HG03175 (cell line): Measurements from ENCODE around the gene CLEC16A.

Source experiments
- ATAC-seq: cut with Tn5 transposase; IDR thresholded peaks from one replicate; pipeline ENCODE4 v1.9.1; 2021; ENCODE audit warnings: mild to moderate bottlenecking, moderate library complexity; ENCODE audit not compliant: unreplicated experiment

CLEC16A gene

DNA sequence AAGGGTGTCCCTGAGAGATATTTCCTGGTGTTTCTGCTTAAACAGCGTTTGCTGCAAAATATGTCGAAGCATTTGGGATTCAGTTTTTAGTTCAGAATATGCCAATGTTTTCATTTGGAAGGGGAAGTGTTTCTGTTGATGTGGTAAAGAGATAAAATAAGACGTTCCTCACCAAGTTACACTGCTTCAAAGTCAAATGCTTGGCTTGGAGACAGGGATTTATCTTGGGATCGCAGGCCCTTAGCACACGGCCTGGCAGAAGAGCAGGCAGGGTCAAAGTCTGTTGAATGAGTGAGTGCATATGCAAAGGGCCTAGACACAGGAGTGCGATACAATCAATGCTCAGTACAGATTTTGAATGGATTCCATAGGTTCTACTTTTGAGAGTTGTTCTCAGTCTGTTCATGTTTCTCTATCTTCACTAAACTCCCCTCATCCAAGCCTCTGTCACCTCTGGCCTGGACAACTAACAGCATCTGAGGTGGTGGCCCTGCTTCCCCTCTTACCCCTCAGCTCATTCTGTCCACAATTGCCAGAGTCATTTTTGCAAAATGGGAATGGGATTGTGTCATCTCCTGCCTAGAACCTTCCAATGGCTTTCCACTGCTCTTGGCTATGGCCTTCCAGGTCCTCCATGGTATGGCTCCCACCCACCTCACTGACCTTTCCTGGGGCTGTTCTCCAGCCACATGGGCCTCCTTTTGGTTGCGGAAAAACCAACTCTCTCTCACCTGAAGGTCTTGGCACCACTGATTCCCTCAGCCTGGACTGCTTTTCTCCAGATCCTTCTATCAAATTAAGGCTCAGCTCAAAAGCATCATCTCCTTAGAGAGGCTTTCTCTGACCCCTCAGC lies 5.3 kb upstream of the CLEC16A start:
- ATAC-seq, result no peak

- no peak for ATAC-seq
Measured at GRCh38 chr16:10939649-10940234, 4.6 kb upstream of the CLEC16A start.

GRCh38 chr16:10940501-10941079 lies 3.8 kb upstream of the CLEC16A start:
- ATAC-seq, result no peak

DNA sequence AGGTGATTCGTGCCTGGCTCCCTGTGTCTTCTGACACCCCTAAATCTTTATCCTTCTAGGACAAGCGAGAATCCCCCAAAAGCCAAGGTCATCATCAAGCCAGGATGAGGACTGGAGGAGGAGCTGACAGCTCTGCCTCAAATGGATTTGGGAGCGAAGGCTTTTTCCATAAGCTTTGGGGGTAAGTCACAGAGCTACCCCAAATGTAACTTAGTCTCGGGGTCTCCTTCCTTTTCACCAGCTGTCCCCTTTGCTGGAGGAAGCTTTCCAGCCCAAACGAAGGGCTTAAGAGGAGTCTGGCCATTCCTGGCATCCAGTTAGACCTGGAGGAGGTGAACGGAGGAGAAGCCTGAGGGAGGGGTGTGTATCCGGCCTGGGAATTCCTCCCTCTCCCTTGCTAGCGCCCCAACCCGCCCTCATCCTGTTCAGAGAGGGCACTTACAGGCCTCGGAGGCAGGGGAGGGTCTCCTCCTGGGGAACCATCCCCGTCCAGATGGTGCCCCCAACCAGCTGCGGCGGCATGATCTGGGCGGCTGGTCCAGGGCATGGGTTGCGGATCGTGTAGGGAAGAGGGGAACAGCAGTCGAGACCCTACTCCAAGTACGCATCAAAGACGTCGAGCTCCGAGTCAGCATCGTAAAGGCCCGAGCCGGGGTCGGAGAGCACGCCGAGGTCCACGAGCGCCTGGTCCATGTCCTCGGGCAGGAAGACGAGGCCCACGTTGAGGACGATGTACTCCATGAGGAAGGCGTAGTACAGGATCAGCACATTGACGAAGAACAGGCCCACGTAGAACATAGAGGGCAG lies 3.0 kb upstream of the CLEC16A start:
- no peak for ATAC-seq

GRCh38 chr16:10941935-10942351 lies 2.4 kb upstream of the CLEC16A start:
- peak; percentile 2 for ATAC-seq

GRCh38 chr16:10942352-10943063 lies 1.9 kb upstream of the CLEC16A start, which contains the start of gene DEXI:
DEXI (minus strand) TSS chr16:10942468; CDS start chr16:10942005, 463 bp downstream.
- peak; percentile 61 for ATAC-seq

DNA sequence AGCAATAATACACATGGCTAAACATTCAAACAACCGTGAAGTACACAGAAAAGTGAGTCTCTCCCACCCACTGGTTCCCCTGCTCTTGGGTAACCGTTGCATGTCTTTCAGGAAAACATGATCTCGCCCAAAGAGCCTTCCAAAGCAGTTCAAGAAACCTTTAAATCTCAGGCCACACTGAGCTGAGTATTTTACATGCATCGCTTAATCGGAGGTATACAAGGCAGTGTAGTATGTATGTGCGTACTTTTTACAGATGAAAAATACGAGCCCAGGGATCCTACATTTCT lies 1.4 kb upstream of the CLEC16A start:
- no peak for ATAC-seq

- ATAC-seq, result no peak
Measured at GRCh38 chr16:10945065-10945787, 862 bp downstream of the CLEC16A start.

GRCh38 chr16:10946308-10946707 lies 1.9 kb downstream of the CLEC16A start:
- no peak for ATAC-seq

GRCh38 chr16:10947211-10947787 lies 2.9 kb downstream of the CLEC16A start:
- ATAC-seq, result no peak

DNA sequence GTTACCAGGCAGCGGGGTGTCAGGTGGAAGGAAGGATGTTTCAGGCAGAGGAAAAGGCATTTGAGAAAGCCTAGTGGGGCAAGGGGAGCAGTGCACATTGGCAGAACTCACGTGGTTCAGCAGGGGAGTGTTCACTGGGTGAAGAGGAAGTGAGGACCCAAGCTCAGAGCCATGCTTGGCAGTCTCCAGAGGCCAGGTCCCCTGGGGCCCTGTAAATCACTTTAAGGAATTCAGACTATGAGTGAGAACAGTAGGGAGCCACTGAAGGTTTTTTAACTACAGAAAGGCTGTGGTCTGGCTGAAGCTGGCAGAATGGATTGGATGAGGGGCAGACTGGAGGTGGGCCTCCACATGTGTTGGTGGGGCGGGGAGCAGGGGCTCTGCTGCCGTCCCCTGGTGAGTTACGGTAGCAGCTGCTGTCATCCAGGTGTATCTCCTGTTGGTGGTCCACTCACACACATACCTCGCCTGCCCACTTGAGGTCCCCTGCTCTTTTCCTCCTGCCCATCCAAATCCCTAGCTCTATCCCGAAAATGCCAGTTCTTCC lies 5.1 kb downstream of the CLEC16A start:
- ATAC-seq, result peak; percentile 84

DNA sequence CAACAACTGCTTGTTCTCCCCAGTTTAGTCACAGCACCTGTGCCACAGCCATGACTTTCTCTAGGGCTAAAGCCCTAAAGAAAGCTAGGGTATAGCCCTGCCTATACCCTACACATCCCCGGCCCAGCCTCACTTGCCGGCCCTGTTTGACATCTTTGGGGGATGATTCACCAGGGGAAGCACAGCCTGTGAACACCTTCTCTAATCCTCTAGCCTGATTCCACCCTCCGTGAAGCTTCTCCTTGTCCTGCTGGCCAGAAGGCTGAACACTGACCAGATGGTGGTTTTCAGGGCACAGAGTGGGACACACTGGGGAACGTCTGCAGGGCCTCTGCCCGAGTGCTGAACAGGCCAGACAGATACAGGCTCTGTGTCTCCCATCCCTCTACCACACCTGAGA lies 6.0 kb downstream of the CLEC16A start:
- ATAC-seq, result no peak

GRCh38 chr16:10951026-10951425 lies 6.7 kb downstream of the CLEC16A start:
- no peak for ATAC-seq

- no peak for ATAC-seq
Measured at GRCh38 chr16:10954903-10955302, 10.5 kb downstream of the CLEC16A start.

GRCh38 chr16:10957771-10958482 lies 13.6 kb downstream of the CLEC16A start:
- no peak for ATAC-seq

- no peak for ATAC-seq
Measured at GRCh38 chr16:10959161-10959560, 14.8 kb downstream of the CLEC16A start.

DNA sequence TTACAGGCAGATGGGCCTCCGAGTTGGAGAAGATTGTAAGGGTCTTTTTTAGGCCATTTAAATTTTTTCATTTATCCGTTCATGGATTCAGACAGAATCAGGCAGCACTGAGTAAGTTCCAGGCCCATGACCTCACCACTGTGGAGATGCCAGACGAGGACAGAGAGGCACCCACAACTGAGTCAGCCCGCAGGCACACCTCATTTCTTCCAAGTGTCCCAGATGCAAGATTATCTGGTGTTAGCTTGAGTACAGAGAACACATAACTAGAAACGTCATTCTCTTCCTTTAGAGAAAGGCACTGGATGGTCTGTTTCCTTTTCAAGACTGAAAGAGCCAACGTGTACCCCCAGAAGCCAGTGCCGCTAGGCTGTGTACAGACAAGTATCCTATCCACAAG lies 16.9 kb downstream of the CLEC16A start:
- ATAC-seq, result no peak

DNA sequence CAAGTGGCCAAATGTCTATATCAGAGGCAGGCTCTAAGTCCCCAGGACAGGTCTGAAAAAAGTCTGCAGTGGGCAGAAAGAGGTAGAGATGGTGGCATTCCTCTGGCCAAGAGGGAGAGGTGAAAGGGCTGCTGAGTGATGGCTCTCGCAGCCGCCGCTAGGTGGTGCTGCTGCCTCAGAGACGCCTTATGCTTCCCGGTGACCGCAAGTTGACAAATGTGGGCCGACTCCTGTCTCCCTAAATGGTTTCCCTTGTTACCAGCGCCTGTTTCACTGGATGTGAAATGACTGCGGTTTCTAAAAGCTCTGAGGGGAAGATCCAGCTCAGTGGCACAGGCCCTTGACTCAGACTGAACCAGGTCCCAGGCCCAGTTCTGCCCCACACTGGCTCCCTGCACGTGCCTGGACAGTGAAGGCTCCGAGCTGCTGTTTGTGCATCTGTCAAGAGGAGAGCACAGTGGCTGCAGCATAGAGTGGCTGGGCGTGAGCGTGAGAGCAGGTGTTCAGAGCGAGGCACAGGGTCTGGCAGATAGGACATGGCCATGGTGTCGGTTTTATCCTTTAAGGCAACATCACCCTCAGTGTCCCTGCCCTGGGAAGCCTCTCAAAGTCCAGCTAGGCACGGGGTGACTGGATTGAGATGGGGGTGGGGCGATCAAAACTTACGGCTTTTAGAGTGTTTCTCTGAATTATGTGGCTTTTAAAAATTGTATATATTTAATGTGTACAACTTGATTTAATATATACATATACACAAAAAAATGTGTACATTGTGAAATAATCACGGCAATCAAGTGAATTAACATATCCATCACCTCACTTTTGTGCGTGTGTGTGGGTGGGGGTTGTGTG lies 19.9 kb downstream of the CLEC16A start:
- peak; percentile 40 for ATAC-seq
